Measurements from ENCODE around the gene ASAP2. TPM values are rescaled to one million over a fixed set of nuclear protein-coding genes. Genes with fewer than 3 reads are reported as not detected.

Gene ASAP2
- polyA plus RNA-seq, 1 donor (not counting 4 experiments of a cell fraction or from before 2014, with no cell fraction given) = 54.2 TPM

GRCh38 chr2:9208875-9209274 lies 2.3 kb downstream of the ASAP2 start:
- peak overlapping the region; percentile 89 for H3K4me2 ChIP-seq (ENCODE audit: control insufficient read depth, extremely low read depth, insufficient read depth, low read depth, low read length)
- no peak for FAIRE-seq
- no peak for TF ChIP-seq EZH2 (IDR thresholded peaks at IDR 0.05; ENCODE audit: low read length)
- no peak for TF ChIP-seq CTCF (optimal IDR thresholded peaks at IDR 0.05 in 1 of 3, IDR thresholded peaks at IDR 0.05 in 1 of 3, conservative IDR thresholded peaks at IDR 0.05 in 1 of 3; ENCODE audit: extremely low read depth in 1 of 3, insufficient read depth in 2 of 3, low read length in 3 of 3)
- H2AFZ ChIP-seq (ENCODE audit: control insufficient read depth, low read length) = no peak overlapping the region
- H3K4me3 ChIP-seq (ENCODE audit: control insufficient read depth in 2 of 3, extremely low read depth in 1 of 3, insufficient read depth in 2 of 3, low read depth in 1 of 3, low read length in 3 of 3) = peak overlapping the region; percentile 76 to 97 (median 92)
- H4K20me1 ChIP-seq (ENCODE audit: control insufficient read depth, extremely low read depth, insufficient read depth, low read length) = peaks cover 4% of the 10 kb centered on the region
- dilution Hi-C loops (cut with MboI; ENCODE audit: extremely low pct_ligation_motif_present, low sequenced_read_pairs) = no loop called here
- peaks cover 33% of the 10 kb centered on the region for H3K4me1 ChIP-seq (ENCODE audit: control insufficient read depth, extremely low read depth, insufficient read depth, low read length)
- peak overlapping the region; percentile 51 for H3K27ac ChIP-seq (ENCODE audit: control insufficient read depth, insufficient read depth, low read length)
- no peaks in the 10 kb centered on the region for H3K27me3 ChIP-seq (ENCODE audit: control insufficient read depth, extremely low read depth, insufficient read depth, low read length)
- peak overlapping the region; percentile 89 for H3K9ac ChIP-seq (ENCODE audit: control insufficient read depth, extremely low read depth, insufficient read depth, low read length)
- H3K36me3 ChIP-seq (ENCODE audit: control insufficient read depth in 2 of 2, extremely low read depth in 1 of 2, insufficient read depth in 2 of 2, low read length in 2 of 2) = peaks cover 2 to 16% of the 10 kb centered on the region in 2 experiments
- H3K79me2 ChIP-seq (ENCODE audit: control insufficient read depth, insufficient read depth, low read length) = peaks cover 70% of the 10 kb centered on the region
- H3K9me3 ChIP-seq (ENCODE audit: control insufficient read depth, low read depth, low read length) = no peaks in the 10 kb centered on the region
- H3K9me1 ChIP-seq (ENCODE audit: control insufficient read depth, extremely low read depth, insufficient read depth, low read length) = peaks cover 7% of the 10 kb centered on the region
- DNase-seq (ENCODE audit: low read depth, low spot score) = no peak

GRCh38 chr2:9210030-9210429 lies 3.4 kb downstream of the ASAP2 start:
- no peak overlapping the region for H3K9ac ChIP-seq (ENCODE audit: control insufficient read depth, extremely low read depth, insufficient read depth, low read length)
- no peak for DNase-seq (ENCODE audit: low read depth, low spot score)
- peaks cover 3 to 16% of the 10 kb centered on the region in 2 experiments for H3K36me3 ChIP-seq (ENCODE audit: control insufficient read depth in 2 of 2, extremely low read depth in 1 of 2, insufficient read depth in 2 of 2, low read length in 2 of 2)
- H3K9me1 ChIP-seq (ENCODE audit: control insufficient read depth, extremely low read depth, insufficient read depth, low read length) = peaks cover 8% of the 10 kb centered on the region
- H3K27me3 ChIP-seq (ENCODE audit: control insufficient read depth, extremely low read depth, insufficient read depth, low read length) = no peaks in the 10 kb centered on the region
- peaks cover 81% of the 10 kb centered on the region for H3K79me2 ChIP-seq (ENCODE audit: control insufficient read depth, insufficient read depth, low read length)
- H3K9me3 ChIP-seq (ENCODE audit: control insufficient read depth, low read depth, low read length) = no peaks in the 10 kb centered on the region
- H3K4me2 ChIP-seq (ENCODE audit: control insufficient read depth, extremely low read depth, insufficient read depth, low read depth, low read length) = peak overlapping the region; percentile 89
- H3K4me3 ChIP-seq (ENCODE audit: control insufficient read depth in 2 of 3, extremely low read depth in 1 of 3, insufficient read depth in 2 of 3, low read depth in 1 of 3, low read length in 3 of 3) = peak overlapping the region in 1 of 3 experiments; percentile 19
- TF ChIP-seq EZH2 (IDR thresholded peaks at IDR 0.05; ENCODE audit: low read length) (no peak), CTCF (optimal IDR thresholded peaks at IDR 0.05 in 1 of 3, IDR thresholded peaks at IDR 0.05 in 1 of 3, conservative IDR thresholded peaks at IDR 0.05 in 1 of 3; ENCODE audit: extremely low read depth in 1 of 3, insufficient read depth in 2 of 3, low read length in 3 of 3) (no peak)
- H4K20me1 ChIP-seq (ENCODE audit: control insufficient read depth, extremely low read depth, insufficient read depth, low read length) = peaks cover 5% of the 10 kb centered on the region
- H2AFZ ChIP-seq (ENCODE audit: control insufficient read depth, low read length) = no peak overlapping the region
- peaks cover 33% of the 10 kb centered on the region for H3K4me1 ChIP-seq (ENCODE audit: control insufficient read depth, extremely low read depth, insufficient read depth, low read length)
- no peak for FAIRE-seq
- no peak overlapping the region for H3K27ac ChIP-seq (ENCODE audit: control insufficient read depth, insufficient read depth, low read length)
- dilution Hi-C loops (cut with MboI; ENCODE audit: extremely low pct_ligation_motif_present, low sequenced_read_pairs) = no loop called here
